Activated T-cell treated with anti-CD3 and anti-CD28 coated beads, Interleukin-2, amount 50 U/mL, for 24 hours (primary cell): Measurements from ENCODE around the gene HELT.
"Not testable (repeated sequence)": the region's sequence is repeated elsewhere in the genome, so short reads cannot be mapped to it uniquely, and the experiment has no call there.

Source experiments
- DNase-seq: peaks from one replicate; pipeline ENCODE4 v3.0.0-alpha.2; 2020
- H3K27ac Mint-ChIP-seq: 2 replicates; pipeline ENCODE4 v1.8.0; 2020; ENCODE audit warnings: mild to moderate bottlenecking, mixed read lengths
- H3K27me3 Mint-ChIP-seq: 2 replicates; pipeline ENCODE4 v1.8.0; 2020; ENCODE audit warnings: mixed read lengths
- H3K36me3 Mint-ChIP-seq: 2 replicates; pipeline ENCODE4 v1.8.0; 2020; ENCODE audit warnings: low read depth, mixed read lengths
- H3K4me1 Mint-ChIP-seq: 2 replicates; pipeline ENCODE4 v1.8.0; 2020; ENCODE audit warnings: low read depth, mixed read lengths
- H3K4me3 Mint-ChIP-seq: 2 replicates; pipeline ENCODE4 v1.8.0; 2020; ENCODE audit warnings: mild to moderate bottlenecking, moderate library complexity, mixed read lengths
- H3K9me3 Mint-ChIP-seq: 2 replicates; pipeline ENCODE4 v1.8.0; 2020; ENCODE audit warnings: mixed read lengths

Gene HELT

DNA sequence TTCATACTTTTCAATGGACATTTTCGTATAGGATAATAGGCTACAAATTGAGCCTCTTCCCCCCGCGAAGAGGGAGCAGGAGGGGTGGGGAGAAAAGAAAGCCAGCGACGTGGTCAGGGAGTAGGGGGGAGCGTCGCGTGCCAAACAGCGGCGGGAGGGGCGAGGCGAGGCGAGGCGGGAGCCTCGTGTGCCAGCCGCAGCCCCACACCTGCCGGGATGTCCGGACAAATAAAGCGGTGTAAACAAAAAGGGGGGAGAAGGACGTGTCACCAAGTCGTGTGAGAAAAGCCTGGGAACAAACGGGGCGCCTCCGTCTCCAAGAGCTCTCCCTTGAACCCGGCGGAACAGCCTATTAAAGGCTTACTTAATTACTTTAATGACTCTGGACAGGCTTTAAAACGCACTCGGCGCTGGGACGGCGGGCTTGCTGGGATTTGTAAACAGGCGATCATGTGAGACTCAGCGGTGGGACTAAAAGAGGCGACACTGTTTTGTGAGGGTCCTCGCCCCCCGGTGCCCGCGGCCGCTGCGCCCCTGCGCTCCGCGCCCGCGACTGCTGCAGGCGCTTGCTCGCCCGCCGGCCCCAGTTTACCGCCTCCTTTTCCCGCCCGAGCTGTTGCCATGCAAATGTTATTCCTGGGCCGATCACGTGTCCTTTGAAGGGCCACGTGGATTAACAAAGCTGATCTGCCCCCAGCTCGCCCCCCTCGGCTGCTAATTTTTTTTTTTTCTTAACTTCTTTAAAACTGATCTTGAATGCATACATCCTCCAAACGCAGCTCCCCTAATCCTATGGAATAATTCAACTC is at the start of gene HELT:
HELT (plus strand) TSS at position 527 of the 809 bp plus-strand sequence. CDS start 439 bp downstream, outside the sequence.
- Mint-ChIP-seq H3K4me3 (no peak within 1 kb of the TSS), H3K27me3 (peaks cover 94% of the 10 kb centered on the region), H3K36me3 (no peaks in the 10 kb centered on the region), H3K4me1 (peaks cover 27% of the 10 kb centered on the region), H3K9me3 (no peaks in the 10 kb centered on the region), H3K27ac (no peak within 1 kb of the TSS)
- DNase-seq = no peak

- Mint-ChIP-seq H3K36me3 (peaks cover 2% of the 10 kb centered on the region), H3K4me3 (no peak overlapping the region), H3K27me3 (peaks cover 13% of the 10 kb centered on the region), H3K27ac (no peak overlapping the region), H3K4me1 (peaks cover 3% of the 10 kb centered on the region), H3K9me3 (peaks cover 7% of the 10 kb centered on the region)
- DNase-seq = no peak
These were observed 49.5 kb upstream of the HELT start for GRCh38 chr4:184968784-184969201.

DNA sequence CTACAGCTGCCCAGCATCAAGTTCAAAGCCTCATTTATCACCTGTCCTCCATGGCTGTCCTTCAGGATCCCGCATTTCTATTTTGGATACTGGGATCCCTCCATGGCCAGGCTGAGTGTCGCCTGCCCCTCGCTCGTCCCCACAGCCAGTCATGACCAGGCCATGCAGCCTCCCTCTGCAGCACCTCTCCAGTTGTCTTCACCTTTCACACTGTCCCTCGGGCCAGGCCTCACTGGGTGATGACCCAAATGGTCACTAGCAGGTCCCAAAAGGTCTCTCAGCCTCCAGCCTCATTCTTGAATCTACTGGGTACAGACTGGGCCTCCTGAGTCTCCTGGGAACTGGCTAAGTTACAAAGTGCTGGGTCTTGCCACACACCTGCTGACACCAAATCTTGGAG is 48.7 kb upstream of the HELT start:
- Mint-ChIP-seq H3K9me3 (peaks cover 7% of the 10 kb centered on the region), H3K4me3 (no peak overlapping the region), H3K27me3 (peaks cover 16% of the 10 kb centered on the region), H3K36me3 (peaks cover 2% of the 10 kb centered on the region), H3K4me1 (peaks cover 3% of the 10 kb centered on the region), H3K27ac (no peak overlapping the region)
- no peak for DNase-seq

DNA sequence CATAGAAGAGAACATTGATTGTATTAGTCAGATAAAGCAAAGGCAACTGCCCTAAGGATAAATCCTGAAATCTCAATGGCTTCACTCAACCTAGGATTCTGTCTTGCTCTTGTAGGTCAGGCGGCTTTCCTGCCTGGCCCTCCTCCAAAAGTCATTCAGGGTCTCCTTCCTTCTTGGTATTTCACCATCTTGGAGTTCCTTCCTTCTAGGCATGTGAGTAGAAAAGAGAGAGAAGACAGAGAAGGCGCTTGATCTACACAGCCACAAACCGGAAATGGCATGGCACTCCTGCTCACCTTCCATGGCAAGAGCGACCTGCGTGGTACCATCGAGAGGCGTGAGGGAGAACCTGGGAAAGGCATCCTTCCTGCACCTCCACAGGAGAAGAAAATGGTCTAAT is 45.3 kb upstream of the HELT start:
- Mint-ChIP-seq H3K4me1 (no peaks in the 10 kb centered on the region), H3K27ac (no peak overlapping the region), H3K9me3 (peaks cover 7% of the 10 kb centered on the region), H3K27me3 (peaks cover 25% of the 10 kb centered on the region), H3K4me3 (no peak overlapping the region), H3K36me3 (no peaks in the 10 kb centered on the region)
- DNase-seq = no peak

- not testable (repeated sequence) for H3K4me3 Mint-ChIP-seq, H3K36me3 Mint-ChIP-seq, H3K27ac Mint-ChIP-seq, DNase-seq, H3K4me1 Mint-ChIP-seq, H3K9me3 Mint-ChIP-seq
- peaks cover 25% of the 10 kb centered on the region for H3K27me3 Mint-ChIP-seq
These were observed 41.9 kb upstream of the HELT start for GRCh38 chr4:184976348-184976747.

DNA sequence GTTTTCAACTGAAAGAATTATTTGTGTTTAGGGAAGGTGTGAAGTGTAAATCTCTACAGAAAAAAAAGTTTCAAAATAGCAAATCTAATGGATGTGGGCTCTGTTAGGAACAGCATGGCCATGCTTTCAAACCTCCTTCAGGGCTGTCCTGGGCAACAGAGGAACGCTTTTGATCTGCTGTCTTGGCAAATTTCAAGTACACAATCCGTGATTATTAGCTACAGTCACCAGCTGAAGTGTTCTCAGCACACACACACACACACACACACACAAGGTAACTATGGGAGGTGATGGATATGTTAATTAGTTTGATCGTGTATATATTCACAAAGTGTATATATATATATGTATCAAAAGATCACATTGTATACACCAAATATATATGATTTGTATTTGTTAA is 40.5 kb upstream of the HELT start:
- Mint-ChIP-seq H3K4me3 (no peak overlapping the region), H3K9me3 (peaks cover 2% of the 10 kb centered on the region), H3K4me1 (no peaks in the 10 kb centered on the region), H3K27me3 (peaks cover 20% of the 10 kb centered on the region), H3K36me3 (no peaks in the 10 kb centered on the region), H3K27ac (no peak overlapping the region)
- DNase-seq = no peak

DNA sequence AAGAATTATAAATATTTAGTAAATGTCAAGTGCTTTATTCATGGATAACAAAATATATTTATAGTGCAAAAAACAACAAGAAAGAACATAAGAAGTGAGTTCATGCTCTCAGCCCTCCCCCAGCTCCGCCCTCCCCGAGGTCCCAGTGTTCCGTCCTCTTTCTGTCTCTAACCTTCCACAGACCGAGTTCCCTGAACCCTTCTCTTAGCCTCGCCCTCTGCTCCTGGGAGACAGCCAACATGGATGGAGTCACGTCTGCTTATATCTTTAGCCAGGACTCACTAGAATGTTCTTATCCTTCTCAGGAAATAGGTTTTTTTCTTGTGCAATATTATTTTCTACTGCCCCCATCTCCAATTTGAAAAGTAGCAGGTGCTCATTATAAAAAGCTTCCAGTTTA is 40.1 kb upstream of the HELT start:
- no peak for DNase-seq
- peaks cover 15% of the 10 kb centered on the region for H3K27me3 Mint-ChIP-seq
- no peak overlapping the region for H3K27ac Mint-ChIP-seq
- H3K4me3 Mint-ChIP-seq = no peak overlapping the region
- H3K4me1 Mint-ChIP-seq = no peaks in the 10 kb centered on the region
- no peaks in the 10 kb centered on the region for H3K36me3 Mint-ChIP-seq
- H3K9me3 Mint-ChIP-seq = peaks cover 2% of the 10 kb centered on the region

GRCh38 chr4:184979461-184980124 is 38.7 kb upstream of the HELT start:
- H3K27ac Mint-ChIP-seq = no peak overlapping the region
- no peak for DNase-seq
- H3K36me3 Mint-ChIP-seq = no peaks in the 10 kb centered on the region
- peaks cover 2% of the 10 kb centered on the region for H3K9me3 Mint-ChIP-seq
- H3K27me3 Mint-ChIP-seq = peaks cover 12% of the 10 kb centered on the region
- H3K4me1 Mint-ChIP-seq = no peaks in the 10 kb centered on the region
- H3K4me3 Mint-ChIP-seq = no peak overlapping the region

DNA sequence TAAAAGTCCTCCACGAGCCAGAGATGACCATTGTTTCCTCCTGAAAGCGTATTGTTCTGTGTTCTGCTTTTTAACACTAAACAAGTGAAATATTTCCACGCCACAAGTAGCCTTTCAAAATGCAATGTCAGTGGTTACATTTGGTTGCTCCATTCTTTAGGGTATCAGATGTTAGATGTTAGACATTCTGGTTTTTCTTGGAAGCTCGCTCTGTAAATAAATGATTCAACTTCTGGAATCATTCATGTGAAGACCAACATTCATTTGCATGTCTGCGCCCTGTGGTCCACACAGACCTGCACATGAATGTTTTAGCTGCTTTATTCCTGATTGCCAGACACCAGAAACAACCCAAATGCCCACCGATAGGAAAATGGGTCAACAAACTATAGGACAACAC is 38.0 kb upstream of the HELT start:
- peaks cover 7% of the 10 kb centered on the region for H3K27me3 Mint-ChIP-seq
- peaks cover 2% of the 10 kb centered on the region for H3K9me3 Mint-ChIP-seq
- no peak overlapping the region for H3K27ac Mint-ChIP-seq
- H3K4me1 Mint-ChIP-seq = no peaks in the 10 kb centered on the region
- DNase-seq = no peak
- H3K4me3 Mint-ChIP-seq = no peak overlapping the region
- no peaks in the 10 kb centered on the region for H3K36me3 Mint-ChIP-seq

DNA sequence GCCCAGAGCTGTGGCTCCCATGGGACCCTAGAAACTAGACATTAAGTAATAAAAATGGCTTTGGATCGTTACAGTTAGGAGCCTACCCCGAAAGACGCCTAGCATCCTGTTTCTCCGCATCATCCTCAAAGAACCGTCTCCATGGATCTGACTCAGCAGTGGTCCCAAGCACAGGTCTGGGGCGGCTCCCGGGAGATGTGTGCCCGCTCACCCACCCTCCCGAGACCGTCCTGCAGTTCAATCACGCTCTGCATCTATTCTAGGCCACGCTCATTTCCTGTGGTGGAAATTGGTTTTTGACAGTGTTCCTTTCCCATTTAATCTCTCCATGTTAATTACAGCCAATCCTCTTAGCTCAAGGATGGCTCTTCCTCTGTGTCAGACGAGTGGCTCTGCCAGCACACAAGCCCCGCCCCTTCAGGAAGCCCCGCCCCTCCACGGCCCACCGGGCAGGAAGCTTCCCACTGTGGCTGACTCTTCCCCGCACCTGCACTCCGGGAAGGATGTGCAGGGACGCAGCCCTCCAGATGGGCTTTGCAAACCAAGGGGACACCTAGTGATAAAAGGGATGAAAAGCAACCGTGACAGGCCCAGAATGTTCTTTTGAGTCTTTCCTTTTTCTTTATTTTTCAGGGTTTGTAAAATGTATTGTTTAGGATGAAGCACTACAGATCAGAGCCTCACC is 34.5 kb upstream of the HELT start:
- Mint-ChIP-seq H3K9me3 (no peaks in the 10 kb centered on the region), H3K36me3 (no peaks in the 10 kb centered on the region), H3K27ac (no peak overlapping the region), H3K4me1 (no peaks in the 10 kb centered on the region), H3K27me3 (no peaks in the 10 kb centered on the region), H3K4me3 (no peak overlapping the region)
- peak; percentile 77 for DNase-seq

DNA sequence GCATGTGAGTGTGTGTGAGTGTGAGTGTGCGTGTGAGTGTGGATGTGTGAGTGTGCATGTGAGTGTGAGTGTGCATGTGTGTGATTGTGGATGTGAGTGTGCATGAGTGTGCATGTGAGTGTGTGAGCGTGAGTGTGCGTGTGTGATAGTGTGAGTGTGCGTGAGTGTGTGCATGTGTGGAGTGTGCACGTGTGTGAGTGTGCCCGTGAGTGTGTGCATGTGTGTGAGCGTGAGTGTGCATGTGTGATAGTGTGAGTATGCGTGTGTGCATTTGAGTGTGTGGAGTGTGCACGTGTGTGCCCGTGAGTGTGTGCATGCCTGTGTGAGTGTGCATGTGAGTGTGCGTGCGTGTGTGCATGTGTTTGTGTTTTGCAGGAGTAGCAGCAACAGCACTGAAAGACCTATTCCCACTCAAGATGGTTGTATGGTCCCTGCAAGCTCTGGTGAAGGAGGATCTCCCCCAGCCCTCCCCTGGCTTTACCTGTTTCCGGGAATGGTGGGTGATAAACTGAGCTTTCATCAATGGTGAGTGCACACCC is 30.7 kb upstream of the HELT start:
- Mint-ChIP-seq H3K4me1 (no peaks in the 10 kb centered on the region), H3K27me3 (no peaks in the 10 kb centered on the region), H3K27ac (no peak overlapping the region), H3K36me3 (no peaks in the 10 kb centered on the region), H3K9me3 (no peaks in the 10 kb centered on the region), H3K4me3 (no peak overlapping the region)
- no peak for DNase-seq

GRCh38 chr4:184988611-184989010 is 29.7 kb upstream of the HELT start:
- H3K27me3 Mint-ChIP-seq = no peaks in the 10 kb centered on the region
- H3K27ac Mint-ChIP-seq = no peak overlapping the region
- no peak overlapping the region for H3K4me3 Mint-ChIP-seq
- no peak for DNase-seq
- H3K36me3 Mint-ChIP-seq = no peaks in the 10 kb centered on the region
- H3K4me1 Mint-ChIP-seq = no peaks in the 10 kb centered on the region
- H3K9me3 Mint-ChIP-seq = no peaks in the 10 kb centered on the region

- not testable (repeated sequence) for H3K27me3 Mint-ChIP-seq, H3K36me3 Mint-ChIP-seq, H3K27ac Mint-ChIP-seq, H3K4me1 Mint-ChIP-seq, H3K9me3 Mint-ChIP-seq, DNase-seq, H3K4me3 Mint-ChIP-seq
These were observed 29.0 kb upstream of the HELT start for GRCh38 chr4:184989283-184989682.

DNA sequence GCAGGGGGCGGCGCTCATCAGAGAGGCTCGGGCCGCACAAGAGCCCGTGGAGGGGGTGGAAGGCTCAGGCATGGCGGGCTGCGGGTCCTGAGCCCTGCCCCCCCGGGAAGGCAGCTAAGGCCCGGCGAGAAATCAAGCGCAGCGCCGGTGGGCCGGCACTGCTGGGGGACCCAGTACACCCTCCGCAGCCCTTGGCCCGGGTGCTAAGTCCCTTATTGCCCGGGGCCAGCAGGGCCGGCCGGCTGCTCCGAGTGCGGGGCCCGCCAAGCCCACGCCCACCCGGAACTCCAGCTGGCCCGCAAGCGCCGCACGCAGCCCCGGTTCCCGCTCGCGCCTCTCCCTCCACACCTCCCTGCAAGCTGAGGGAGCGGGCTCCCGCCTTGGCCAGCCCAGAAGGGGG is 28.2 kb upstream of the HELT start:
- not testable (repeated sequence) for H3K4me3 Mint-ChIP-seq, H3K27me3 Mint-ChIP-seq, H3K27ac Mint-ChIP-seq, H3K4me1 Mint-ChIP-seq, H3K9me3 Mint-ChIP-seq, H3K36me3 Mint-ChIP-seq, DNase-seq

DNA sequence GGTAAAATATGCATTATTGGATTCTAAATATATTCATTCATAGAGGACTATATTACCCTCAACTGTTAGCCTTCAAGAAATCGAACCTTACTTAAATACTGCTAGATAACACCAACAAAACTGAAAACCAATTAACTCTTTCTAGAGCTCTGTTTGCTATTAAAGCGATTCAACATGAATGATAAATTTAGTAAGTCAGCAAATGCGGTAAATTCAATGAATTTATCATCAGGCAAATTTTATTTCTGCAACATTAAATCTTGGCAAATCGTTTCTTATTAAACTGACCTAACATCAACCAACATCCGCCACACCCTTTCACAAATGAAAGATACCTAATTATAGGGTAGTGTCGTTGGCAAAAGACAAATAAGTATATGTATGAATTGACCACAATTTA is 26.4 kb upstream of the HELT start:
- Mint-ChIP-seq H3K4me1 (no peaks in the 10 kb centered on the region), H3K4me3 (no peak overlapping the region), H3K27ac (no peak overlapping the region), H3K36me3 (no peaks in the 10 kb centered on the region), H3K27me3 (no peaks in the 10 kb centered on the region), H3K9me3 (no peaks in the 10 kb centered on the region)
- DNase-seq = no peak
